ENCODE data around the gene RPAP3.

GRCh38 chr12:47725893-47726292 lies 20.1 kb upstream of the RPAP3 start:
- TF ChIP-seq, protein P1, sequence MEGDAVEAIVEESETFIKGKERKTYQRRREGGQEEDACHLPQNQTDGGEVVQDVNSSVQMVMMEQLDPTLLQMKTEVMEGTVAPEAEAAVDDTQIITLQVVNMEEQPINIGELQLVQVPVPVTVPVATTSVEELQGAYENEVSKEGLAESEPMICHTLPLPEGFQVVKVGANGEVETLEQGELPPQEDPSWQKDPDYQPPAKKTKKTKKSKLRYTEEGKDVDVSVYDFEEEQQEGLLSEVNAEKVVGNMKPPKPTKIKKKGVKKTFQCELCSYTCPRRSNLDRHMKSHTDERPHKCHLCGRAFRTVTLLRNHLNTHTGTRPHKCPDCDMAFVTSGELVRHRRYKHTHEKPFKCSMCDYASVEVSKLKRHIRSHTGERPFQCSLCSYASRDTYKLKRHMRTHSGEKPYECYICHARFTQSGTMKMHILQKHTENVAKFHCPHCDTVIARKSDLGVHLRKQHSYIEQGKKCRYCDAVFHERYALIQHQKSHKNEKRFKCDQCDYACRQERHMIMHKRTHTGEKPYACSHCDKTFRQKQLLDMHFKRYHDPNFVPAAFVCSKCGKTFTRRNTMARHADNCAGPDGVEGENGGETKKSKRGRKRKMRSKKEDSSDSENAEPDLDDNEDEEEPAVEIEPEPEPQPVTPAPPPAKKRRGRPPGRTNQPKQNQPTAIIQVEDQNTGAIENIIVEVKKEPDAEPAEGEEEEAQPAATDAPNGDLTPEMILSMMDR (IDR thresholded peaks at IDR 0.05; ENCODE audit: borderline replicate concordance, extremely low read depth, low read length, poor library complexity, severe bottlenecking) = no peak
- no peak for TF ChIP-seq EZH2 (IDR thresholded peaks at IDR 0.05; ENCODE audit: borderline replicate concordance, low read depth, low read length, severe bottlenecking)
